Tibial artery (tissue), 4 donors: ENCODE results near the gene GGACT.
"Not testable (repeated sequence)": the region's sequence is repeated elsewhere in the genome, so short reads cannot be mapped to it uniquely, and the experiment has no call there.

Experiments used
- DNase-seq, 2 donors: peaks; one replicate each; pipeline ENCODE4 v3.0.0-alpha.2; 2019
- H3K27ac ChIP-seq, 2 donors: fragments of 200-600 bp; sonication (generic) in 1 of 2; 1 replicate in 1 of 2; 2 replicates in 1 of 2; pipeline ENCODE4 v1.5.1; 2018 to 2019; ENCODE audit warnings: mild to moderate bottlenecking in 1 of 2
- H3K27me3 ChIP-seq, 2 donors: fragments of 200-600 bp; sonication (generic) in 1 of 2; one replicate each; pipeline versions ENCODE4 v1.5.1 to v1.6.0; 2016 to 2019
- H3K36me3 ChIP-seq, 3 donors: fragments of 200-600 bp; sonication (generic) in 2 of 3; one replicate each; pipeline ENCODE4 v1.5.1; 2016 to 2019; ENCODE audit warnings: mild to moderate bottlenecking in 2 of 3
- H3K4me1 ChIP-seq, 4 donors: fragments of 200-600 bp; sonication (generic) in 2 of 4; 1 replicate in 3 of 4; 2 replicates in 1 of 4; pipeline ENCODE4 v1.5.1; 2016 to 2019
- H3K4me3 ChIP-seq, 2 donors: fragments of 200-600 bp; sonication (generic) in 1 of 2; 1 replicate in 1 of 2; 2 replicates in 1 of 2; pipeline ENCODE4 v1.5.1; 2018 to 2019; ENCODE audit warnings: mild to moderate bottlenecking in 2 of 2
- H3K9me3 ChIP-seq, 3 donors: fragments of 200-600 bp; sonication (generic) in 1 of 3; one replicate each; pipeline ENCODE4 v1.5.1; 2016 to 2019
- intact Hi-C: fragments of 100-400 bp; cut with DNase I; formaldehyde crosslinking; loops from one replicate; pipeline ENCODE4 v1.15.0; 2023; ENCODE audit warnings: low total_unique reads
- TF ChIP-seq, protein P1 (sequence below), 2 experiments: fragments of 200-600 bp in 1 of 2; fragments of 450-650 bp in 1 of 2; IDR thresholded peaks; one replicate each; pipeline ENCODE4 v1.5.1; 2017 to 2019; ENCODE audit warnings: antibody characterized with exemption in 2 of 2, mild to moderate bottlenecking in 1 of 2, moderate library complexity in 1 of 2

GGACT gene

DNA sequence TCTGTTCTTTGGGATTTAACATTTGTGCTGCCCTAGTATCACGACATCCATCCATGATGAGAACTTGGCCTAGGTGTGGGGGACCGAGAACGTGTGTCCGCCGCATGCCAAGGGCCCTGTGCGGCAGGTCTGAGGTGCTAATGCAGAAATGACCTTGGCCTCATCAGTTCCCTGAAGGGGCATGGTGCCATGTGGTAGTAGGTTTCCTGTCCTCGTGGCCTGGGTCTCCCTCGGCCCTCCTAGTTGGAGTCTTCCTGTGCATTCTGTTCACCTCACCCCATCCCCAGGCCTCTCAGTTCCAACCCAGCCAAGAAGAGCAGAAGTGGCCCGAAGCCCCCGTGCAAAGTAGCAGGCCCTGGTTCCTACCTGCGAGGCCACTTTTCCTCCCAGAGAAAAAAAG is 59.8 kb downstream of the GGACT start:
- Histone ChIP-seq H3K4me1 (no peaks in the 10 kb centered on the region), H3K36me3 (peaks cover 12 to 69% (median 18%) of the 10 kb centered on the region in 3 donors), H3K27ac (no peak overlapping the region), H3K9me3 (no peaks in the 10 kb centered on the region), H3K27me3 (no peaks in the 10 kb centered on the region), H3K4me3 (no peak overlapping the region)
- intact Hi-C loops, result no loop called here
- DNase-seq, result no peak
- TF ChIP-seq, protein P1, sequence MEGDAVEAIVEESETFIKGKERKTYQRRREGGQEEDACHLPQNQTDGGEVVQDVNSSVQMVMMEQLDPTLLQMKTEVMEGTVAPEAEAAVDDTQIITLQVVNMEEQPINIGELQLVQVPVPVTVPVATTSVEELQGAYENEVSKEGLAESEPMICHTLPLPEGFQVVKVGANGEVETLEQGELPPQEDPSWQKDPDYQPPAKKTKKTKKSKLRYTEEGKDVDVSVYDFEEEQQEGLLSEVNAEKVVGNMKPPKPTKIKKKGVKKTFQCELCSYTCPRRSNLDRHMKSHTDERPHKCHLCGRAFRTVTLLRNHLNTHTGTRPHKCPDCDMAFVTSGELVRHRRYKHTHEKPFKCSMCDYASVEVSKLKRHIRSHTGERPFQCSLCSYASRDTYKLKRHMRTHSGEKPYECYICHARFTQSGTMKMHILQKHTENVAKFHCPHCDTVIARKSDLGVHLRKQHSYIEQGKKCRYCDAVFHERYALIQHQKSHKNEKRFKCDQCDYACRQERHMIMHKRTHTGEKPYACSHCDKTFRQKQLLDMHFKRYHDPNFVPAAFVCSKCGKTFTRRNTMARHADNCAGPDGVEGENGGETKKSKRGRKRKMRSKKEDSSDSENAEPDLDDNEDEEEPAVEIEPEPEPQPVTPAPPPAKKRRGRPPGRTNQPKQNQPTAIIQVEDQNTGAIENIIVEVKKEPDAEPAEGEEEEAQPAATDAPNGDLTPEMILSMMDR (IDR thresholded peaks at IDR 0.05), result no peak

DNA sequence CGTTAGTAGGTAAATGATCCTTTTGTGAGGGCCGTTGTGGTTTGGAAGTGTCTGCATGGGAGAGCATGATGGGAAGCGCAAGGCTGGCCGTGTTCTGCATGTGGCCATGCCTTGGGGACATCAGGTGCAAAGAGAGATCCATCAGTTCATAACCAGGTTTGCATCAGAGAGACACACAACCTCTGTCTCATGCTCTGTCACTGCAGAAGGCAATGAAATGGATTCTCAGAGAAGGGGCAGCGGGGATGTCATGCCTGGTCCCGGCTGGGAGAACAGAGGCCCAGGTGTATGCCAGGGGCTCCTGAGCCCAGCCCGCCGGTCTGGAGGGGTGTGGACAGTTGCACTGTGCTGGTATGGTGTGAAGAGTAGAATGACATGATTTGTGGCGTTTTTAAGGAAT is 60.2 kb downstream of the GGACT start:
- DNase-seq, result no peak
- Histone ChIP-seq H3K36me3 (peaks cover 12 to 71% (median 18%) of the 10 kb centered on the region in 3 donors), H3K9me3 (no peaks in the 10 kb centered on the region), H3K27me3 (no peaks in the 10 kb centered on the region), H3K4me3 (no peak overlapping the region), H3K4me1 (no peaks in the 10 kb centered on the region), H3K27ac (no peak overlapping the region)
- intact Hi-C loops, result no loop called here
- TF ChIP-seq, protein P1 (IDR thresholded peaks at IDR 0.05), result no peak

DNA sequence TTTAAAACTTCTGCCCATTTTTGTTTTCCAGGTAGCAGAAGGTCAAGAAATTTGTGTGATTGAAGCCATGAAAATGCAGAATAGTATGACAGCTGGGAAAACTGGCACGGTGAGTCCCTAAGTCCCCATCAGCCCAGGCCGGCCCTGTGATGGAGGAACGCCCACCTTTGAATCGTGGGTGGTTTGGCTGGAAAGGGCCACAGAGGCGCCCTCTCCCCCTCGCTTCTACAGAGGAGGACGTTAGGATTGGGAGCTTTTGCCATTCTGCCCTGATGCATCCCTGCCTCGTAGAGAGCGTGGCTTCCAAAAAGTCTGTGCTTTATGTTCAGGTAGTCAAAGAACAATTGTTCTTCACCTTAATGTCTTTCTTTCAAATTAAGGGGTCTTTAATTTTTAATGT is 60.9 kb downstream of the GGACT start:
- Histone ChIP-seq H3K27ac (no peak overlapping the region), H3K36me3 (peaks cover 12 to 67% (median 18%) of the 10 kb centered on the region in 3 donors), H3K27me3 (no peaks in the 10 kb centered on the region), H3K4me1 (no peaks in the 10 kb centered on the region), H3K9me3 (no peaks in the 10 kb centered on the region), H3K4me3 (no peak overlapping the region)
- DNase-seq, result no peak
- intact Hi-C loops, result no loop called here
- TF ChIP-seq, protein P1 (IDR thresholded peaks at IDR 0.05), result no peak

DNA sequence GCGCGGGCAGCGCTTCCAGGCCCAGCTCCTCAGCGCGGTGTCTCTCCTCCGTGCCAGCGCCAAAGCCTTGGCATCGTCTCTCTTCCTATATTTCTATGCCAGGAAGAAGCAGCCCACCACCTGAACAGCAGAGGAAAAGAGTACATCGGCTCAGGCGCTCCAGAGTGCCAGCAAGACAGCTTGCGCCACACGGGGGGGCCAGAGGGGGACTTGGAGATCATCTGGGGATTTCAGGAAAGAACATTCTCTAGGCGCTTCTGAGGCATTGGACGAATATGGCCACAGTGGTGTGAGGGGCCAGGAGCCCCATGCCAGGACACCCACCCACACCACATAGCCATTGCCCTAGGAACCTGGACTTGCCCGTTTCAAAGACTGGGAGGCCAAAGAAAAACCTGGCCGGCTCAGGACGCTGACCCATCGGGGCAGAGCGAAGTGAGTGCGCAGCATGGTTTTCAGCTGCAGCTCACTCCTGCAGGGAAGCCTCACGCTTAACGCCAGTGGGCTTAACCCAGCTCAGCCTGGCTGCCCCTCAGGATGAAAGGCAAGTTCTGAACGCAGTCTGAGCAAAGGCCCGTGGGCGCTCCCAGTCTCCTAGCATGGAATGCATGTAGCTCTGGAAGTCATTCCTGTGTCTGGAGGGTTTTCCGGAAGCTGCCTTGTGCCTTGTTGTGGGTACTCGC is 62.1 kb downstream of the GGACT start:
- H3K9me3 ChIP-seq, result no peaks in the 10 kb centered on the region
- peaks cover 4 to 55% (median 10%) of the 10 kb centered on the region in 3 donors for H3K36me3 ChIP-seq
- intact Hi-C loops, result no loop called here
- TF ChIP-seq, protein P1 (IDR thresholded peaks at IDR 0.05), result no peak
- DNase-seq, result no peak
- H3K4me3 ChIP-seq, result no peak overlapping the region
- H3K27ac ChIP-seq, result no peak overlapping the region
- no peaks in the 10 kb centered on the region for H3K4me1 ChIP-seq
- no peaks in the 10 kb centered on the region for H3K27me3 ChIP-seq

DNA sequence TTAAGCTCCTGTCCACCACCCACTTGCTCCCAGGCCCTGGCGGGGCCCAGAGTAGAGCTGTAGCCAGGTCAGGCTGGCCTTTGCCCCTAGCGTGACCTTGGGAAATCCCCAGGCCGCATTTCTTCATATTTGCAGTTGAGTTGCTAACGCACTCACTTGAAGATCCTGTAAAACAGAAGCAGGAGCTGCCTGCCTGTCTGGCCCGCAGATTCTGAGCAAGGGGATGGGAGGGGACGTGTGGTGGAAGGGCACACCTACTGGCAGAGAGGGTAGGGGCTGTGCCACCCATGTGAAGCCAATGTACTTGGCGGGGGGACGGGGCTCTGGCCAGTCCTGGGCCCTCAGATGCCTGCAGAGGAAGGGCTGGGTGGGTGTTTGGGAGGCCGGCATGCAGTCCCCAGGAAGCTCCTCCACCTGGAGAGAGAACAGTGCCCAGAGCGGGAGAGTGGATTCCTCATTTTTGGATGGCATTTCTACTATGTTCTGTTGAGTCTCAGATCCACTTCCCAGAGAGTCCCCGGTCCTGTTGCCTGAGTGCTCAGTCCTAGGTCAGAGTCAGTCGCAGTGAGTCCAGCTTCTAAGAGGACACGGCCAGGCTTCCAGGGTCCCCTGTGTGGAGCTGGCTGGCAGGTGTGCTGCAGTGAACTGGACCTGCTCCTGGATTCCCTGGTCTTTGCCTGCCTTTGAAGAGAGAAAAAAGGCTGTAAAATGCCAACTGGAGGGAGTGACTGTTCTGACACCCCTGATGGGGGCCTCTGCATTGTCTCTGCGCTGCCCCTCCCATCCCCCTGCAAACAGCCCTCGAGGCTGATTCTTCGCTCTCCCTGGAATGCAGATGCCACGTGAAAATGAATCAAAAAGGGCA is 62.9 kb downstream of the GGACT start:
- intact Hi-C loops, result no loop called here
- Histone ChIP-seq H3K27me3 (no peaks in the 10 kb centered on the region), H3K36me3 (peaks cover 1 to 47% (median 10%) of the 10 kb centered on the region in 3 donors), H3K9me3 (no peaks in the 10 kb centered on the region), H3K4me3 (no peak overlapping the region), H3K27ac (no peak overlapping the region), H3K4me1 (no peaks in the 10 kb centered on the region)
- TF ChIP-seq, protein P1 (IDR thresholded peaks at IDR 0.05), result no peak
- DNase-seq, result no peak

DNA sequence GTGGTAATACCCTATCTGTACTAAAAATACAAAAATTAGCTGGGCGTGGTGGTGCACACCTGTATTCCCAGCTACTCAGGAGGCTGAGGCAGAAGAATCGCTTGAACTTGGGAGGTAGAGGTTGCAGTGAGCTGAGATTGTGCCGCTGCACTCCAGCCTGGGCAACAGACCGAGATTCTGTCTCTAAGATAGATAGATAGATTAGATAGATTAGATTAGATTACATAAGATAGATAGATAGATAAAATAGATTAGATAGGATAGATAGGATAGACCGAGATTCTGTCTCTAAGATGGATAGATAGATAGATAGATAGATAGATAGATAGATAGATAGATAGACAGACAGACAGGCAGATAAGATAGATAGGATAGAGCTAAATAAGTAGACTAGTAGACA is 63.9 kb downstream of the GGACT start:
- peaks cover 0 to 41% (median 10%) of the 10 kb centered on the region in 3 donors for H3K36me3 ChIP-seq
- H3K9me3 ChIP-seq, DNase-seq, H3K4me3 ChIP-seq, H3K27me3 ChIP-seq, H3K4me1 ChIP-seq, H3K27ac ChIP-seq, intact Hi-C loops: not testable (repeated sequence)
